Measurements from ENCODE around the gene LTBP1. TPM values are rescaled to one million over a fixed set of nuclear protein-coding genes. Genes with fewer than 3 reads are reported as not detected.

The LTBP1 gene
- total RNA-seq, 3 donors from 2014 or later, result 14.3 to 38.4 (median 33.6) TPM

- no peak for ATAC-seq
- TF ChIP-seq CTCF (IDR thresholded peaks at IDR 0.05), result no peak
- H3K36me3 ChIP-seq (ENCODE audit: low read depth), result no peaks in the 10 kb centered on the region
- DNase-seq, result no peak
- intact Hi-C loops (cut with DNase I, micrococcal nuclease), result loop anchor here in 1 of 2 donors (5.0 kb wide), 1 partner anchor 258 kb away; no protein-coding TSS in a partner anchor
- H3K4me3 ChIP-seq, result no peak overlapping the region
- H3K4me1 ChIP-seq (ENCODE audit: low read depth), result peaks cover 7% of the 10 kb centered on the region
- no peaks in the 10 kb centered on the region for H3K9me3 ChIP-seq
Measured at GRCh38 chr2:33029926-33030325, 83.2 kb downstream of the LTBP1 start.

- no peak for DNase-seq
- no peak for ATAC-seq
- no peaks in the 10 kb centered on the region for H3K36me3 ChIP-seq (ENCODE audit: low read depth)
- intact Hi-C loops (cut with DNase I, micrococcal nuclease), result loop anchor here in 1 of 2 donors (5.0 kb wide), 1 partner anchor 258 kb away; no protein-coding TSS in a partner anchor
- peaks cover 7% of the 10 kb centered on the region for H3K4me1 ChIP-seq (ENCODE audit: low read depth)
- H3K9me3 ChIP-seq, result no peaks in the 10 kb centered on the region
- TF ChIP-seq CTCF (IDR thresholded peaks at IDR 0.05), result no peak
- H3K4me3 ChIP-seq, result no peak overlapping the region
Measured at GRCh38 chr2:33030326-33030725, 83.6 kb downstream of the LTBP1 start.

DNA sequence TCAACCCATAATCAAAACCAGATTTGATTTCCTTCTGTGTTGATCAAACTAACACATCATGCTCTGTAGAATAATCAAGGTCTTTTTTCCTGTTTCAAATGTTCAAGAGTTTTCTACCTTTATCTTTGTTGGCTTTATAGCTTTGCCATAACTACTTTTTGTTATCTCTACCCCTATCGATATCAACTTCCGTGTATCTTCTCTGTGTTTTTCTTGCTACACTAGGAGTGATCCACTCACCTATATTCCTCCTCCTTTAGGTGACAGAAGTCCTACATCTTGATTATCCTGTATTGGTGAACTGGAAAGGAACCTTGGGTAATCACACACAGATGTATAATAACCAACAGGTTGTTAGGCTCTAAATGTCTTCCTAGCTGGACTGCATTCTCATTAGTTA, 85.5 kb downstream of the LTBP1 start:
- TF ChIP-seq CTCF (IDR thresholded peaks at IDR 0.05), result no peak
- intact Hi-C loops (cut with DNase I, micrococcal nuclease), result loop anchor here in 1 of 2 donors (5.0 kb wide), 1 partner anchor 260 kb away; no protein-coding TSS in a partner anchor
- no peaks in the 10 kb centered on the region for H3K9me3 ChIP-seq
- peaks cover 7% of the 10 kb centered on the region for H3K4me1 ChIP-seq (ENCODE audit: low read depth)
- H3K36me3 ChIP-seq (ENCODE audit: low read depth), result no peaks in the 10 kb centered on the region
- peak; percentile 62 for ATAC-seq
- no peak overlapping the region for H3K4me3 ChIP-seq
- no peak for DNase-seq

DNA sequence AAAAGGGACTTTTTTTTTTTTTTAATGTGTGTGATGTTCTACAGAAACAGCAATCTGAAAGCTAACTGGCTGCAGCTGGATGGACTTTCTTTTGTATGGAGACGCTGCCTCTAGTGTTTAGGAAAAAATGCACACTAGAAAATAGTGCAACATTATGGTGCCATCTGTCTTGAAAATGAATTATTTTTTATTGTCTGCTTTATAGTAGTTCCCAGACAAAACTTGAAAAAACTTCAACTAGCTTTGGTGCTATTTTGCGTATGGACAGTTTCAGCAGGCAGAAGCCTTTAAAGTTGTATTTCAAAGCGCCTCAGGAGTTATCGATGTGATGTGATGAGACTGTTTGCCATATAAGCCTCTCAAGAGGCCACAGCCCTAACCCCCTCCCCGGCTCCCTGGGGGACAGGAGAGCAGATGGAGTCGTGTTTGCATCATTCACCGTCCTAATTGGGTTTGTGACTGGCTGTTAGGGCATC, 86.9 kb downstream of the LTBP1 start:
- H3K36me3 ChIP-seq (ENCODE audit: low read depth), result no peaks in the 10 kb centered on the region
- intact Hi-C loops (cut with DNase I, micrococcal nuclease), result loop anchor here in 1 of 2 donors (5.0 kb wide), 1 partner anchor 261 kb away; no protein-coding TSS in a partner anchor
- no peaks in the 10 kb centered on the region for H3K9me3 ChIP-seq
- peaks cover 7% of the 10 kb centered on the region for H3K4me1 ChIP-seq (ENCODE audit: low read depth)
- DNase-seq (no peak), ATAC-seq (peak; percentile 72)
- TF ChIP-seq CTCF (IDR thresholded peaks at IDR 0.05), result no peak
- H3K4me3 ChIP-seq, result no peak overlapping the region

- Histone ChIP-seq H3K4me1 (ENCODE audit: low read depth) (peaks cover 7% of the 10 kb centered on the region), H3K4me3 (no peak overlapping the region), H3K9me3 (no peaks in the 10 kb centered on the region), H3K36me3 (ENCODE audit: low read depth) (no peaks in the 10 kb centered on the region)
- intact Hi-C loops (cut with DNase I, micrococcal nuclease), result loop anchor here in 1 of 2 donors (5.0 kb wide), 1 partner anchor 262 kb away; no protein-coding TSS in a partner anchor
- no peak for DNase-seq
- no peak for ATAC-seq
- TF ChIP-seq CTCF (IDR thresholded peaks at IDR 0.05), result no peak
Measured at GRCh38 chr2:33034784-33035183, 88.0 kb downstream of the LTBP1 start.

Data from mucosa of descending colon (tissue), 3 donors.